SK-N-SH treated with all-trans-retinoic acid at 6 μM for 48 hours (cell line): ENCODE results near the gene FIBCD1.

ENCODE experiments used
- ATAC-seq: fragments of 200-7000 bp; cut with Tn5 transposase; 3 replicates; pipeline ENCODE4 v1.9.1; 2020; ENCODE audit warnings: mild to moderate bottlenecking, moderate library complexity
- BACH2 ChIP-seq: fragments of 250-450 bp; sonication (Bioruptor Pico); IDR thresholded peaks from 2 replicates; pipeline ENCODE4 v1.9.0; 2021; ENCODE audit warnings: mild to moderate bottlenecking, borderline replicate concordance
- CSDC2 ChIP-seq: fragments of 250-450 bp; sonication (Bioruptor Pico); IDR thresholded peaks from 2 replicates; pipeline ENCODE4 v1.5.0; 2020; ENCODE audit warnings: mild to moderate bottlenecking, moderate library complexity
- ESRRG ChIP-seq: fragments of 250-450 bp; sonication (Bioruptor Pico); IDR thresholded peaks from 2 replicates; pipeline ENCODE4 v1.6.1; 2021; ENCODE audit warnings: mild to moderate bottlenecking
- ISL1 ChIP-seq: fragments of 250-450 bp; sonication (Bioruptor Pico); IDR thresholded peaks from 2 replicates; pipeline ENCODE4 v2.1.2; 2022; ENCODE audit warnings: mild to moderate bottlenecking, moderate library complexity
- OSR1 ChIP-seq: fragments of 250-450 bp; sonication (Bioruptor Pico); IDR thresholded peaks from 2 replicates; pipeline ENCODE4 v1.8.0; 2022; ENCODE audit warnings: moderate library complexity, mild to moderate bottlenecking, inconsistent platforms
- PATZ1 ChIP-seq: fragments of 250-450 bp; sonication (Bioruptor Pico); IDR thresholded peaks from 2 replicates; pipeline ENCODE4 v1.8.0; 2020; ENCODE audit warnings: mild to moderate bottlenecking, moderate library complexity, borderline replicate concordance
- PPARA ChIP-seq: fragments of 250-450 bp; sonication (Bioruptor Pico); IDR thresholded peaks from 2 replicates; pipeline ENCODE4 v1.5.0; 2020; ENCODE audit warnings: mild to moderate bottlenecking, borderline replicate concordance
- SNAI2 ChIP-seq: fragments of 250-450 bp; sonication (Bioruptor Pico); IDR thresholded peaks from 2 replicates; pipeline ENCODE4 v1.5.0; 2020; ENCODE audit warnings: mild to moderate bottlenecking, moderate library complexity
- TCF4 ChIP-seq: fragments of 250-450 bp; sonication (Bioruptor Pico); IDR thresholded peaks from 2 replicates; pipeline ENCODE4 v1.8.0; 2021; ENCODE audit warnings: mild to moderate bottlenecking, moderate library complexity, borderline replicate concordance
- TOX ChIP-seq: fragments of 250-450 bp; sonication (Bioruptor Pico); IDR thresholded peaks from 2 replicates; pipeline ENCODE4 v1.8.0; 2021; ENCODE audit warnings: mild to moderate bottlenecking, moderate library complexity, borderline replicate concordance
- TSHZ2 ChIP-seq: fragments of 250-450 bp; sonication (Bioruptor Pico); IDR thresholded peaks from 2 replicates; pipeline ENCODE4 v1.5.0; 2020; ENCODE audit warnings: mild to moderate bottlenecking, moderate library complexity
- ZC3H10 ChIP-seq: fragments of 250-450 bp; sonication (Bioruptor Pico); IDR thresholded peaks from 2 replicates; pipeline ENCODE4 v1.5.1; 2021; ENCODE audit warnings: mild to moderate bottlenecking, moderate library complexity
- ZFP3 ChIP-seq: fragments of 250-450 bp; sonication (Bioruptor Pico); IDR thresholded peaks from 2 replicates; pipeline ENCODE4 v1.5.0; 2020; ENCODE audit warnings: mild to moderate bottlenecking, moderate library complexity
- ZFP30 ChIP-seq: fragments of 450-650 bp; formaldehyde crosslinking; IDR thresholded peaks from 2 replicates; pipeline ENCODE4 v1.5.0; 2022; ENCODE audit warnings: mild to moderate bottlenecking, moderate library complexity
- ZNF565 ChIP-seq: fragments of 450-650 bp; formaldehyde crosslinking; conservative IDR thresholded peaks from 2 replicates; pipeline ENCODE4 v1.5.0; 2020; ENCODE audit warnings: low read depth, mild to moderate bottlenecking, moderate library complexity
- ZNF70 ChIP-seq: fragments of 450-650 bp; formaldehyde crosslinking; IDR thresholded peaks from 2 replicates; pipeline ENCODE4 v1.5.0; 2020; ENCODE audit warnings: mild to moderate bottlenecking, moderate library complexity
- ZNF8 ChIP-seq: fragments of 450-650 bp; formaldehyde crosslinking; IDR thresholded peaks from 2 replicates; pipeline ENCODE4 v1.5.0; 2020; ENCODE audit warnings: mild to moderate bottlenecking, moderate library complexity
- TF ChIP-seq, protein P1 (sequence below): fragments of 250-450 bp; sonication (Bioruptor Pico); IDR thresholded peaks from 2 replicates; pipeline ENCODE4 v1.5.1; 2021; ENCODE audit warnings: mild to moderate bottlenecking, moderate library complexity

Gene FIBCD1

GRCh38 chr9:130972957-130973685, 34.1 kb upstream of the FIBCD1 start:
- ATAC-seq, result no peak; the same call in 2 of the 3 replicates
- TF ChIP-seq ISL1, result no peak
- no peak for TF ChIP-seq ESRRG (CRISPR knock-in tag)
- TF ChIP-seq TOX (CRISPR knock-in tag), result no peak
- TF ChIP-seq, protein P1, sequence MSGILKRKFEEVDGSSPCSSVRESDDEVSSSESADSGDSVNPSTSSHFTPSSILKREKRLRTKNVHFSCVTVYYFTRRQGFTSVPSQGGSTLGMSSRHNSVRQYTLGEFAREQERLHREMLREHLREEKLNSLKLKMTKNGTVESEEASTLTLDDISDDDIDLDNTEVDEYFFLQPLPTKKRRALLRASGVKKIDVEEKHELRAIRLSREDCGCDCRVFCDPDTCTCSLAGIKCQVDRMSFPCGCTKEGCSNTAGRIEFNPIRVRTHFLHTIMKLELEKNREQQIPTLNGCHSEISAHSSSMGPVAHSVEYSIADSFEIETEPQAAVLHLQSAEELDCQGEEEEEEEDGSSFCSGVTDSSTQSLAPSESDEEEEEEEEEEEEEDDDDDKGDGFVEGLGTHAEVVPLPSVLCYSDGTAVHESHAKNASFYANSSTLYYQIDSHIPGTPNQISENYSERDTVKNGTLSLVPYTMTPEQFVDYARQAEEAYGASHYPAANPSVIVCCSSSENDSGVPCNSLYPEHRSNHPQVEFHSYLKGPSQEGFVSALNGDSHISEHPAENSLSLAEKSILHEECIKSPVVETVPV (CRISPR knock-in tag), result no peak
- TF ChIP-seq ZFP3 (CRISPR knock-in tag), result no peak
- TF ChIP-seq ZFP30, result no peak
- no peak for TF ChIP-seq CSDC2
- no peak for TF ChIP-seq SNAI2 (CRISPR knock-in tag)
- TF ChIP-seq PATZ1 (CRISPR knock-in tag), result no peak
- no peak for TF ChIP-seq ZNF8 (CRISPR knock-in tag)
- no peak for TF ChIP-seq ZC3H10
- TF ChIP-seq OSR1 (CRISPR knock-in tag), result no peak
- TF ChIP-seq BACH2 (CRISPR knock-in tag), result no peak

- ATAC-seq, result no peak
These were observed 33.4 kb upstream of the FIBCD1 start for GRCh38 chr9:130972277-130972956.

More at GRCh38 chr9:130972277-130972956, 33.4 kb upstream of the FIBCD1 start:
- TF ChIP-seq ZFP3 (CRISPR knock-in tag), result no peak
- TF ChIP-seq PATZ1 (CRISPR knock-in tag), result no peak
- TF ChIP-seq PPARA, result no peak
- no peak for TF ChIP-seq TSHZ2 (CRISPR knock-in tag)
- TF ChIP-seq ZNF70, result no peak
- no peak for TF ChIP-seq ZNF565 (CRISPR knock-in tag)
- no peak for TF ChIP-seq TCF4 (CRISPR knock-in tag)
- TF ChIP-seq ZNF8 (CRISPR knock-in tag), result no peak
- TF ChIP-seq ZC3H10, result no peak
